HFF-Myc (cell line): ENCODE measurements around the gene TUBD1.

ENCODE experiments used
- DNase-seq: peaks from one replicate; pipeline ENCODE4 v3.0.0-alpha.2; 2011; ENCODE audit warnings: low read depth; ENCODE audit errors: extremely low read depth
- H3K4me3 ChIP-seq: replicated peaks from 2 replicates; pipeline ENCODE4 v1.5.1; 2011; ENCODE audit warnings: low read depth, mild to moderate bottlenecking, control low read depth, low read length
- TF ChIP-seq, protein P1 (sequence below): IDR thresholded peaks from 2 replicates; pipeline ENCODE4 v1.5.1; 2012; ENCODE audit warnings: mild to moderate bottlenecking, low read depth, low read length, control low read depth; ENCODE audit errors: missing control alignments

Gene TUBD1

DNA sequence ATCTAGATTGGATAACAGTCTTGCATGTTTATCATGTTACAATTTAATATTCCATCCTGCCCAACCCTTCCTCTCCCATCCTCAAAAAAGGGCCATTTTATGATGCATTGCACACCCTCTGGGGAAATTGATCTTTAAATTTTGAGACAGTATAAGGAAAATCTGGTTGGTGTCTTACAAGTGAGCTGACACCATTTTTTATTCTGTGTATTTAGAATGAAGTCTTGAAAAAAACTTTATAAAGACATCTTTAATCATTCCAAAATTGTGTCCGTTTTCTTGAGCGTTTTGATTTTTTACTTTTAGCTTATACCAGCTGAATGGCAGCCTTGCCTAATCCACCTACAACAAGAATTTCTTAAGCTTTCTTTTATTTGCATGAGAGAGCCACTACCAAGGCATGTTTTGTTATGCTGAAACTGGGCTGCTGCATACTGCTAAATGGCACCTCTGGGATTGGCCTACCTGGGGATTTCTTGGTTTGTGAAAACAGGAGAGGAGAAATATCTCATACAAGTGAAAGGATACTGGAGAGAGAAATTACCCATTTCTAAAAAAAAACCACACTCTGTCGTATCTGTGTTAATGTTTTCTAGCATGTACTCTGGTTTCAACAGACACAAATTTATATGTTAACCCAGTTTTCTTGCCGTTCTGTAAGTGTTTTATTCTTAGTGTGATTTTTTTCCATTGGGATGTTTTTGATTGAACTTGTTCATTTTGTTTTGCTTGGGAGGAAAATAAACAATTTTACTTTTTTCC is 52.2 kb downstream of the TUBD1 start:
- TF ChIP-seq, protein P1, sequence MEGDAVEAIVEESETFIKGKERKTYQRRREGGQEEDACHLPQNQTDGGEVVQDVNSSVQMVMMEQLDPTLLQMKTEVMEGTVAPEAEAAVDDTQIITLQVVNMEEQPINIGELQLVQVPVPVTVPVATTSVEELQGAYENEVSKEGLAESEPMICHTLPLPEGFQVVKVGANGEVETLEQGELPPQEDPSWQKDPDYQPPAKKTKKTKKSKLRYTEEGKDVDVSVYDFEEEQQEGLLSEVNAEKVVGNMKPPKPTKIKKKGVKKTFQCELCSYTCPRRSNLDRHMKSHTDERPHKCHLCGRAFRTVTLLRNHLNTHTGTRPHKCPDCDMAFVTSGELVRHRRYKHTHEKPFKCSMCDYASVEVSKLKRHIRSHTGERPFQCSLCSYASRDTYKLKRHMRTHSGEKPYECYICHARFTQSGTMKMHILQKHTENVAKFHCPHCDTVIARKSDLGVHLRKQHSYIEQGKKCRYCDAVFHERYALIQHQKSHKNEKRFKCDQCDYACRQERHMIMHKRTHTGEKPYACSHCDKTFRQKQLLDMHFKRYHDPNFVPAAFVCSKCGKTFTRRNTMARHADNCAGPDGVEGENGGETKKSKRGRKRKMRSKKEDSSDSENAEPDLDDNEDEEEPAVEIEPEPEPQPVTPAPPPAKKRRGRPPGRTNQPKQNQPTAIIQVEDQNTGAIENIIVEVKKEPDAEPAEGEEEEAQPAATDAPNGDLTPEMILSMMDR, result no peak
- DNase-seq, result no peak
- peak overlapping the region; percentile 89 for H3K4me3 ChIP-seq

DNA sequence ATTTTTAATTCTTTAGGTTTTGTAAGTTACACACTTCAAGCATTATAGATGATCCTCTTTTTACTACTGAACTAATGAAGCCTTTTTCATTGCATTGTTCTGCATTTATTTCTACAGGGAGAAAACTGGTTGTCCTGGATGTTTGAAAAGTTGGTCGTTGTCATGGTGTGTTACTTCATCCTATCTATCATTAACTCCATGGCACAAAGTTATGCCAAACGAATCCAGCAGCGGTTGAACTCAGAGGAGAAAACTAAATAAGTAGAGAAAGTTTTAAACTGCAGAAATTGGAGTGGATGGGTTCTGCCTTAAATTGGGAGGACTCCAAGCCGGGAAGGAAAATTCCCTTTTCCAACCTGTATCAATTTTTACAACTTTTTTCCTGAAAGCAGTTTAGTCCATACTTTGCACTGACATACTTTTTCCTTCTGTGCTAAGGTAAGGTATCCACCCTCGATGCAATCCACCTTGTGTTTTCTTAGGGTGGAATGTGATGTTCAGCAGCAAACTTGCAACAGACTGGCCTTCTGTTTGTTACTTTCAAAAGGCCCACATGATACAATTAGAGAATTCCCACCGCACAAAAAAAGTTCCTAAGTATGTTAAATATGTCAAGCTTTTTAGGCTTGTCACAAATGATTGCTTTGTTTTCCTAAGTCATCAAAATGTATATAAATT is 53.0 kb downstream of the TUBD1 start:
- TF ChIP-seq, protein P1, result no peak
- peak overlapping the region; percentile 89 for H3K4me3 ChIP-seq
- no peak for DNase-seq

DNA sequence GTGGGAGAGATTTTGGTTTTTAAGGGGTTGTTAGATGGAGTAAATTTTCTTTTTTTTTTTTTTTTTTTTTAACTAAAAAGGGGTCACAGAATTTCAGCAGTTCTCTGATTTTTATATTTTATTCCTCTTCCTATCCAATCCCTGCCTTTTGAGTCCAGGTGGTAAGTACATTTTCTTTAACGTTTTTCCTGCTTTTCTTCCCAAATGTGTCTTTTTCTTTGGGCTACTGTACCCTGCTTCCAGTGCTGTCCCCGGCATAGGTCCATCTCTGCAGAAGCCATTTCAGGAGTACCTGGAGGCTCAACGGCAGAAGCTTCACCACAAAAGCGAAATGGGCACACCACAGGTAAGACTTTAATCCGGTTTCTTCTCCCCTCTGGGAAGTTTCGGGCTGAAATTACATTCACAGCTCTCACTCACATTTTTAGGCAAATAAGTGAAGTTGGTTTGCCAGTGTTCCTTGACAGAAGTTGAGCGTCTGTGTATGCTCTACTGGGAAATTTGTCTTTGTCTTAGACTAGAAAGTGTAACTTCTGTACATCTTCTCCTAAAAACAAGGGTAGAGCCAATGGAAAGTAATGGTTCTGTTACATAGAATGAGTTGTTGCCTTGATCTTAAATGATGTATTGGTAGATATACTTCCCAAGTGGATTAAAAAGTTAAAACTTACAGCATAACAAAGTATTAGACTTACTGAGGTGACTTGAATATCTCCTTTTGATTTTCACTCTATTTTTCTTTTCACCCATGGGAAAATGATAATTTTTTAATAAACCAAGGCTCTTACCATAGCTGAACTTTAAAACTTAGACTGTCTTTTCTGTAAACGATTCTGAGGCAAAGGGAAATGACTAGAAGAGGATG is 54.5 kb downstream of the TUBD1 start:
- H3K4me3 ChIP-seq, result peak overlapping the region; percentile 89
- DNase-seq, result no peak
- TF ChIP-seq, protein P1, result no peak

DNA sequence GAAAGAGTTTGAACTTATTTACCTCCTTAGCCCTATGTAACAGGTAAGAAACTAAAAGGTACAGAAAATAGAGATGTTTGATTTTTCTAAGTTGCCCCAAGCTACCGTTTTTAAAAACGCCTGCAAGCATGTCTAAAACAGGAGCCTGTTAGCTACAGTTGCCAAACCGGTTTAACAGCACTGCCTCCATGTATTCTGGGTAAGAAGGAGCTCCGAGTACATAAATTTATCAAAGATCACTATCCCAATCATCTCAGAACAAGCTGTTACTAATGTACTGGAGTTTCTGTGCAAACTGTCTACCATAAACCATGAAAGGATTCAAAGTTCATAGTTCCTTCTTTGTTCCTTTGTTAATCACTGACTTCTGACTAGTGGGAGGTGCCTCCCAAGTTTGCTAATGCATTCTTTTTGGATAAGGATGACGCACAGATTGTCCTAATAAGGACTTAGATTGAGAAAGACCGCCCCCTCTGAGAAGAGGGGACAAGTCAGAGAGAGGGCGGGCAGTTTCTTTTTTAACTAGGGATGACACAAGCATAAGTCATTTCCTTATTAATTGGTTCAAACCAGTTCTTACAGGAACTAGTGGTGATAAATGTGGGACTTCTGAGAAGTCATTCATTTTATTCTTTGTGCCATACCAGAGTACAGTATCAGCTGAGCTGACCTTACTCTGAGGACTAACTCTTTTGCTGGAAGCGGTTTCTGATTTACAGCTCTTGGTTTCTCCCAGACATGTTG is 55.3 kb downstream of the TUBD1 start:
- TF ChIP-seq, protein P1, result no peak
- H3K4me3 ChIP-seq, result peak overlapping the region; percentile 89
- peak; percentile 98 for DNase-seq

DNA sequence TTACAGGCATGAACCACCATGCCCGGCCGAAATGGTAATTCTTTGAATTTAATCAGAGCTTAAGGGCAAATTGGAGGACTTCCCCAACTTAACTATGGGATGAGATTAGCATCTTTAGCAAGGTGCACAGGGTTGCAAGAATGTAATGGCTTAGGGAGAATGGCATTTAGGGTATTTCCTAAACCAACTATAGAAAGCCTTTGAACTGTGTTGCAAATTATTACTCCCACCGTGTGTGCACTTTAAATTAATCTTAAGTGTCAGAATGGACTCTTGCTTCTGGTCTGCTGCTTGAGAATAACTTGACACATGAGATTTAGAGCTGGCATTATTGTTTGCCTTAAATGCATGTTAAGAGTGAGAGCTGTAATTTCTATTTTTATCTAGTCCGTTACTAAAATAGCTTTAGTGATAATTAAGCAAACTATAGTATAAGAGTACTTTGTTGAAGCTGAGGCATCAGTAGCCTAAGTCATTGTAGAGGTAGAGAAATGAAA is 59.8 kb downstream of the TUBD1 start:
- DNase-seq, result no peak
- TF ChIP-seq, protein P1, result no peak
- H3K4me3 ChIP-seq, result no peak overlapping the region
